MCF 10A (cell line): ENCODE measurements around the gene RSPH4A. TPM values are rescaled to one million over a fixed set of nuclear protein-coding genes. Genes with fewer than 3 reads are reported as not detected.
A peak's percentile ranks its signal among the peaks of the same experiment; 100 is the strongest.

ENCODE experiments used
- BruUV-seq: library from RNA; stranded (reverse); fragments of 400-500 nt; replicated peaks from 2 replicates; lab custom pipeline; 2021; lab: Mats Ljungman, UMichigan
- CTCF ChIA-PET: fragments of 300-600 bp; sonication (Branson Sonifier 250); formaldehyde crosslinking; extraction: SDS; loops from one replicate; lab custom pipeline; 2021; ENCODE audit warnings: antibody characterized with exemption, inconsistent platforms; lab: Yijun Ruan, JAX
- POLR2A ChIA-PET: fragments of 300-600, 350-650 bp; sonication (Branson Sonifier 250); formaldehyde crosslinking; extraction: SDS; loops from one replicate; lab custom pipeline; 2020; ENCODE audit warnings: antibody characterized with exemption, inconsistent platforms; lab: Yijun Ruan, JAX
- DNase-seq: peaks from one replicate; pipeline ENCODE4 v3.0.0-alpha.2; 2018; ENCODE audit not compliant: unreplicated experiment
- H3K27ac Mint-ChIP-seq: one replicate; pipeline ENCODE4 v1.8.0; 2022; ENCODE audit warnings: mild to moderate bottlenecking, low read depth, mixed read lengths; ENCODE audit not compliant: unreplicated experiment
- H3K27me3 Mint-ChIP-seq: one replicate; pipeline ENCODE4 v1.8.0; 2022; ENCODE audit warnings: mixed read lengths; ENCODE audit not compliant: insufficient read depth, unreplicated experiment
- H3K36me3 Mint-ChIP-seq: one replicate; pipeline ENCODE4 v1.8.0; 2022; ENCODE audit warnings: mild to moderate bottlenecking, moderate library complexity, mixed read lengths; ENCODE audit not compliant: insufficient read depth, unreplicated experiment
- H3K4me1 Mint-ChIP-seq: one replicate; pipeline ENCODE4 v1.8.0; 2022; ENCODE audit warnings: mixed read lengths; ENCODE audit not compliant: insufficient read depth, unreplicated experiment
- H3K4me3 Mint-ChIP-seq: one replicate; pipeline ENCODE4 v1.8.0; 2022; ENCODE audit warnings: mild to moderate bottlenecking, moderate library complexity, mixed read lengths; ENCODE audit not compliant: unreplicated experiment
- H3K9me3 Mint-ChIP-seq: one replicate; pipeline ENCODE4 v1.8.0; 2022; ENCODE audit warnings: mixed read lengths; ENCODE audit not compliant: unreplicated experiment
- intact Hi-C: fragments of 100-400 bp; cut with micrococcal nuclease; formaldehyde crosslinking; loops from 2 replicates; pipeline ENCODE4 v1.14.1; 2022
- total RNA-seq: library from RNA; stranded (reverse); gene quantifications from 2 replicates; pipeline ENCODE4 v1.2.3, GENCODE V29; 2022
- TF ChIP-seq, protein P1 (sequence below): fragments of 200-600 bp; IDR thresholded peaks from one replicate; pipeline ENCODE4 v1.8.0; 2022; ENCODE audit warnings: antibody characterized with exemption, mild to moderate bottlenecking; ENCODE audit not compliant: unreplicated experiment

RSPH4A gene
- total RNA-seq, 1 experiment from 2014 or later: not detected

DNA sequence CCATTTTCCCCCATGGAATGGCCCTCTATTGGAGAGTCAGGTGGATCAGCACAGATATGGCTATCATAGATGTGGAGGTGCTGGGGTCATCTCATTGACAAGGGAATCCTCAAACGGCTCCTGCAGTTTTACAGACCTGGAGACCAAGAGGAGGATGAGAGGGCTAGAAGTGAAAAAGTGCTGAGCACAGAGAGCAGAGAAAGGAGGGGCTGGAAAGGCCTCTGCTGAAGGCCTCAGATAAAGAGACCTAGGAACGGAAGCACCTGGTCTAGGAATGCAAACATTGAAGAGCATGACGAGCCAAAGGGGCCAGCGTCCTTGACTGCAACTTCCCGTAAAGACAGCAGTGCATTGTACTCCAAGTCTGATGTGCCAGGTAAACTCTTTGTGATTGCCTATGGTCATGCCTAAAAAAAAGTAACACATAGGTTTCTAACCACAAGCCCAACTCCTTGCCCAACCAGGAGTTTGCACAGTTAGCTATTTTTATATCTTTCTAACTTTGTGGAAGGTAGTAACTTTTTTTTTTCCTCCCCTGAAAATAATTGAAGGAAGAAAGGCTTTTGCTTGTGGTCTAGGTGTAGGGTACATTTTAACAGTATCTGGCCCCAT lies 15.2 kb downstream of the RSPH4A start:
- CTCF ChIA-PET: interaction anchor here (0.8 to 1.6 kb wide), 2 partner anchors 15 to 353 kb away, joined by 4 read pairs; no protein-coding TSS in a partner anchor

DNA sequence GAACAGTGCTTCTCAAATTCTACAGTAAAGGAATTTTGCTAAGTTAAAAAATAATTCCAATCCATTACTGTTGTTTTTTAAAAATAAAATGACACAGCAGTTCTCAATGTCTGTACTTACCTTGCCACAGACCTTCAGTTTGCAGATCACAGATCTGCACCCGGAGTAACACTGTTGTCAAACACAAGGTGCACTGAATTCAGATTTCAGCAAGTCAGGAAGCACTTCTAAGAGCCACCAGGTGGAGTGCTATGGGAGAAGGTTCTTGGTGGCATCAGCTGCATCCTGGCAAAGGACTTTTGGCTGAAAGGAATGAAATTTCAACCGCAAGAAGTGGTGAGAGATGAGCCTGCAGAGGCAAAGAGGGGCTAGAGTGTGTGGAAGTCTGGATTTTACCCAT lies 17.4 kb downstream of the RSPH4A start:
- Mint-ChIP-seq H3K36me3 (peaks cover 47% of the 10 kb centered on the region), H3K4me1 (peaks cover 5% of the 10 kb centered on the region), H3K27me3 (no peaks in the 10 kb centered on the region), H3K4me3 (no peak overlapping the region), H3K9me3 (no peaks in the 10 kb centered on the region), H3K27ac (no peak overlapping the region)
- DNase-seq: peak; percentile 19
- ChIA-PET POLR2A (interaction anchor here (0.8 kb wide), 1 partner anchor 64 kb away, joined by 3 read pairs; no protein-coding TSS in a partner anchor), CTCF (interaction anchor here (0.6 to 1.6 kb wide), 3 partner anchors 11 to 258 kb away, joined by 3 read pairs; no protein-coding TSS in a partner anchor)
- no TSS peak for BruUV-seq
- TF ChIP-seq, protein P1, sequence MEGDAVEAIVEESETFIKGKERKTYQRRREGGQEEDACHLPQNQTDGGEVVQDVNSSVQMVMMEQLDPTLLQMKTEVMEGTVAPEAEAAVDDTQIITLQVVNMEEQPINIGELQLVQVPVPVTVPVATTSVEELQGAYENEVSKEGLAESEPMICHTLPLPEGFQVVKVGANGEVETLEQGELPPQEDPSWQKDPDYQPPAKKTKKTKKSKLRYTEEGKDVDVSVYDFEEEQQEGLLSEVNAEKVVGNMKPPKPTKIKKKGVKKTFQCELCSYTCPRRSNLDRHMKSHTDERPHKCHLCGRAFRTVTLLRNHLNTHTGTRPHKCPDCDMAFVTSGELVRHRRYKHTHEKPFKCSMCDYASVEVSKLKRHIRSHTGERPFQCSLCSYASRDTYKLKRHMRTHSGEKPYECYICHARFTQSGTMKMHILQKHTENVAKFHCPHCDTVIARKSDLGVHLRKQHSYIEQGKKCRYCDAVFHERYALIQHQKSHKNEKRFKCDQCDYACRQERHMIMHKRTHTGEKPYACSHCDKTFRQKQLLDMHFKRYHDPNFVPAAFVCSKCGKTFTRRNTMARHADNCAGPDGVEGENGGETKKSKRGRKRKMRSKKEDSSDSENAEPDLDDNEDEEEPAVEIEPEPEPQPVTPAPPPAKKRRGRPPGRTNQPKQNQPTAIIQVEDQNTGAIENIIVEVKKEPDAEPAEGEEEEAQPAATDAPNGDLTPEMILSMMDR: peak; percentile 23
- intact Hi-C loops: loop anchor here (10.0 kb wide), 1 partner anchor 419 kb away; no protein-coding TSS in a partner anchor

More for the DNA sequence above, 15.2 kb downstream of the RSPH4A start:
- no peaks in the 10 kb centered on the region for H3K9me3 Mint-ChIP-seq
- no TSS peak for BruUV-seq
- DNase-seq: no peak
- POLR2A ChIA-PET: no interaction called here
- peaks cover 40% of the 10 kb centered on the region for H3K36me3 Mint-ChIP-seq
- TF ChIP-seq, protein P1: no peak
- no peak overlapping the region for H3K4me3 Mint-ChIP-seq
- no peaks in the 10 kb centered on the region for H3K4me1 Mint-ChIP-seq
- intact Hi-C loops: loop anchor here (10.0 kb wide), 1 partner anchor 417 kb away; no protein-coding TSS in a partner anchor
- H3K27me3 Mint-ChIP-seq: no peaks in the 10 kb centered on the region
- H3K27ac Mint-ChIP-seq: no peak overlapping the region

DNA sequence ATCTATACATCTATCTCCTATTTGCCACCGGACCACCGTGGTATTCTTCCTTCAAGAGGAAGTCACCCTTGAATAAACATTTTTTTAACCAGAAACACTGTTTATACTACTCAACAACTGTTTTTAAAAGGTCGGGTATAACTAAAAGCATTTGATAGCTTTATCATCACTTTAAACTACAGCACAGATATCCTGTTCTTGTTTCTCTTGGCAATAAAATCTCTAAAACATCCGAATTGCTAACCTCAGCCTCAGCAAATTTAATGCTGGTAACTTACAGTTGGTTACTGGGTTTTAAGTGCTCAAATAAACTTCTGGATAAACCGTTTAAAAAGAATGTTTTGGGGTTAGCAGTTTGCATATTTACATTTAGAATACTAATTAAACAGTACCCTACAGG lies 31.9 kb downstream of the RSPH4A start:
- POLR2A ChIA-PET: interaction anchor here (0.6 kb wide), 1 partner anchor 44 kb away, joined by 3 read pairs; no protein-coding TSS in a partner anchor
- CTCF ChIA-PET: interaction anchor here (0.5 to 4.0 kb wide), 6 partner anchors 12 to 380 kb away, joined by 3 to 29 read pairs (median 3); no protein-coding TSS in a partner anchor
- Mint-ChIP-seq H3K27me3 (no peaks in the 10 kb centered on the region), H3K36me3 (peaks cover 37% of the 10 kb centered on the region), H3K4me3 (no peak overlapping the region), H3K4me1 (peaks cover 6% of the 10 kb centered on the region), H3K9me3 (no peaks in the 10 kb centered on the region), H3K27ac (no peak overlapping the region)
- TF ChIP-seq, protein P1: no peak
- intact Hi-C loops: no loop called here
- BruUV-seq: no TSS peak
- no peak for DNase-seq

DNA sequence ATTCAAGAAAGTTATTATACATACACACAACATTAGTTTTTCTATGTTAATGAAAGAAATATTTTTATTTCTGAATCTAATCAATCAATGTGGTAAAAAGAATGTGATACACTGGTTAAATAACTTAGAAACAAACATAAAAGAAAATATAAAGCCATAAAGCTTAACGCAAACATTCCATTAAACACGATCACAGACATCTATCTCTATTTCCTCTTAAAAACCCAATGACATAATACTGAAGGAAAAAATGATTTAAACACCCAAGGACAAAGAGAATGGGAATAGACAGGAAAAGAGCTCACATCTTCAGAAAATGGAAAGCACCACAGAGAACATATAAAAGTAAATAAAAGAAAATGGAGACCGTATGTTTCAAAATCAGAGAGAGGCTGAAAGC lies 32.9 kb downstream of the RSPH4A start:
- Mint-ChIP-seq H3K4me3 (no peak overlapping the region), H3K36me3 (peaks cover 37% of the 10 kb centered on the region), H3K27me3 (no peaks in the 10 kb centered on the region), H3K27ac (no peak overlapping the region), H3K4me1 (peaks cover 6% of the 10 kb centered on the region), H3K9me3 (no peaks in the 10 kb centered on the region)
- ChIA-PET CTCF (interaction anchor here (0.6 to 4.0 kb wide), 5 partner anchors 11 to 956 kb away, joined by 3 to 29 read pairs (median 4); no protein-coding TSS in a partner anchor), POLR2A (interaction anchor here (0.6 to 1.0 kb wide), 4 partner anchors 12 to 428 kb away, joined by 3 to 4 read pairs (median 4); no protein-coding TSS in a partner anchor)
- no peak for DNase-seq
- BruUV-seq: no TSS peak
- intact Hi-C loops: no loop called here
- TF ChIP-seq, protein P1: no peak
